GM19023 (cell line): ENCODE data around the gene ABHD16B.

Experiments
- ATAC-seq: cut with Tn5 transposase; IDR thresholded peaks from one replicate; pipeline ENCODE4 v1.9.1; 2021; ENCODE audit warnings: mild to moderate bottlenecking, moderate library complexity; ENCODE audit not compliant: unreplicated experiment

ABHD16B gene

GRCh38 chr20:63861365-63861934 is at the start of gene ABHD16B:
ABHD16B (plus strand) TSS chr20:63861498; CDS start chr20:63861541, 43 bp downstream.
- ATAC-seq = no peak

DNA sequence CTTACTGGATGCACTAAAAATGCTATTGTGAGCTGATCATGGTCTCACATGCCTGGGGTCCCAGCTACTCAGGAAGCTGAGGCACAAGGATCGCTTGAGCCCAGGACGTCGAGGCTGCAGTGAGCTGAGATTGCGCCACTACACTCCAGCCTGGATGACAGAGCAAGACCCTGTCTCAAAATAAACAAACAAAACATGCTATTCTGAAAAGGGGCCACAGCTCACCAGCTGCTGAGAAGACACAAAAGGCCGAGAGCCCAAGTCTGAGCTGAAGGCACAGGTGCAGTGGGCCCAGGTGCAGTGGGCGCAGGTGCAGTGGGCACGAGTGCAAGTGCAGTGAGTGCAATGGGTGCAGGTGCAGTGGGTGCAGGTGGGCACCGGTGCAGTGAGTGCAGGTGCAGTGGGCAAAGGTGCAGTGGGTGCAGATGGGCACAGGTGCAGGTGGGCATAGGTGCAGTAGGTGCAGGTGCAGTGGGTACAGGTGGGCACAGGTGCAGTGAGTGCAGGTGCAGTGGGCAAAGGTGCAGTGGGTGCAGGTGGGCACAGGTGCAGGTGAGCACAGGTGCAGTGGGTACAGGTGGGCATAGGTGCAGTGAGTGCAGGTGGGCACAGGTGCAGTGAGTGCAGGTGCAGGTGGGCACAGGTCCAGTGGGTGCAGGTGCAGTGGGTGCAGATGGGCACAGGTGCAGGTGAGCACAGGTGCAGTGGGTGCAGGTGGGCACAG is 46.2 kb upstream of the ABHD16B start:
- no peak for ATAC-seq

GRCh38 chr20:63815615-63816253 is 45.6 kb upstream of the ABHD16B start:
- ATAC-seq = no peak

- no peak for ATAC-seq
Observed at GRCh38 chr20:63819224-63819921, 41.9 kb upstream of the ABHD16B start.

DNA sequence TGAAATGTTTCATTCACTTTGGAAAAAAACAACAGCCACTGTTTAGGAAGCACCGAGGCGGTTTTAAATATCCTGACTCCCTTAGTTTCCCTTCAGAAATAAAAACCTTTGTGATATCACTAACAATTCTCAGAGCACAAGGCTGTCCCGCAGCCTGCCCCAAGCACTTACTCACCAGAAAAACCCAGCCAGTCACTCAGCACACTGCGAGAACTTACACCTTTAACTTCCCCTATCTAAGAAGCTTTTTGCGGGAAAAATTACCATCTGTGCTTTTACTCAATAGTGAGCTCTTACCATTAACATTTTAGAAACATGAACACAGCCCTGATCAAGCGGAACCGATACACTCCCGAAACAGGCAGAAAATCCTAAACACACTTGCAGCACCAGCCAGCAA is 39.5 kb upstream of the ABHD16B start:
- no peak for ATAC-seq

DNA sequence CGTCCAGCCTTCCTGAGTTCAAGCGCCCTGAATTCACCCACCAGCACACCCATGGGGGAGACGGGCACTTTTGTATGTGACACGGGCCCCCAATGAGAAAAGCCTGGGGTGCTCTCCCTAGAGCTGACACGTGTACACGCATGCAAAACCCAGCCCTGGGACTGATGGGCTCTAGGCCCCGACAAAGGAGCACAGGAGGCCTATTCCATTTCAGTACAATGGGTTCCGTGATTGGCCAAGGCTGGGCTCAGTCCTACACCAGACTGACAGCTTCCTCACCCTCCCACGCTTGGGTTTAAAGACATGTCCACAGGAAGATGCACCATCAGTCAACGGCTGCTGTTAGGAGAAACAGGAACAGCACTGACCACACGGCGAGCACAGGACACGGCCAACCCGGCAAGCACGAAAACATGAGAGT is 39.0 kb upstream of the ABHD16B start:
- ATAC-seq = no peak

GRCh38 chr20:63823691-63824311 is 37.5 kb upstream of the ABHD16B start:
- ATAC-seq = no peak

DNA sequence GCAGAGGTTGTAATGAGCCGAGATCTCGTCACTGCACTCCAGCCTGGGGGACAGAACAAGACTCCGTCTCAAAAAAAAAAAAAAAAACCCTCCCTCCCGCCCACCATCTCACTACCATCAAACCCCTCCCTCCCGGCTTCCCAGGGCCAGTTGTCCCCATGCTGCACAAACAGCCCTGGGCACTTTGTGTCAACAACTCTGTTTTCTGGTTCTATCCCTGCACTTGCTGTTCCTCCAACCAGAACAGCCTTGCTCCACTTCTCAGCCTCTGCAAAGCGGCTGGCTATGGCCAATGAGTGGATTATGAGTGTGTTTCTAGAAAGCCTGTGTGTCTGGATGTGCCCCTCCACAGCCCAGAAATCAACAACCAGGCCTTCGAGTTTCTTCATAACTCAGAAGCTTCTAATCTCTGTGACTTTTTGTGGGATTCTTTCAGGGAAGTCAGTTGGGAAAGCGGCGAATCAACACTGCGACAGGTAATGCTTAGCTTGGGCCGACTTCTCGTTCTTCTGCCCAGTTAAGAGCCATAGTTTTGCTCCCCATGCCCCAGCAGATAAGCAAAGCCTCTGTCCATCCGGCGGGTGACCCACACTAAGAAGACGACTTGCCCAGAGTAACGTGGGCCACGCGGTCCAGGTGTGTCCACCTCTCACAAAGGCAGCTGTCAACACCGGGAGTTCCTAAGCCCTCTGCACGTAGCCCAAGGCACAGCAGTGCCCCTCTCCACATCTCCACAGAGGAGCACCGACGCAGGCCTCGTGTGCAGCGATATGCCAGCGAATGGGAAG is 35.8 kb upstream of the ABHD16B start:
- ATAC-seq = no peak

DNA sequence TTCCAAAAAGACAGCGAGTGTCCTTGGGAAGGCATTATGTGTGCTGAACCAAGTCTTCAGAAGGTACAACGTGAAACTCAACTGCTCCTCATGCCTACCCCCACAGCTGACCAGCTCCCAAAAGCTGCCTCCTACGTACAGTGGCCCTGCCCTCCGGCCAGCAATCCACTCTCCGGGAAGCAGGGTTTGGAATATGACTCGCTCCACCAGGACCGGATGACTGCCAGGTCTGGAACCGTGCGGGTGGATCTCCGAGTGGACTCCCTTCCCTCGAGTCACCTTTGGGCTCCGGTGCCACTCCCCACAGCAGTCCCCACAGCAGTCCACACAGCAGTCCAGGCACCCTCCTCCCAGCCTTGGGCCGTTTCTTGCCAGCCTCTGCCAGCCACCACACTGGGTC is 34.5 kb upstream of the ABHD16B start:
- no peak for ATAC-seq

DNA sequence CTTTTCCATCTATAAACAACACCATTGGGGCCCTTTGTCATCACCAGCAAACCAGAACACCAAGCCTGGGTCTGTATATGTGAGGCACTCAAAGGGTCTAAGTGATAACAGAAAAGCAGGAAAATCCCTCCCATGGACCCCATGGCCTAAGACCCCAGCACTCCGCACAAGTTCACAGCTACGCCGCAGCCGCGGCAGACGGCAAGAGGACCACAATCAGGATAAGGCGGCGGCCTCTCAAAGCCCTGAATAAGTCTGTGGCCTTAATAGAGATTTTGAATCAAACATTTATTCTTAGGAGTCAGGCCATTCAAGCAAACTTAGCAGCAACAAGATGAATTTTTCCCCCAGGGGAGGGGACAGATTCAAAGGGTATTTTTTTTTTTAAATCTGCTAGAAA is 33.2 kb upstream of the ABHD16B start:
- no peak for ATAC-seq

DNA sequence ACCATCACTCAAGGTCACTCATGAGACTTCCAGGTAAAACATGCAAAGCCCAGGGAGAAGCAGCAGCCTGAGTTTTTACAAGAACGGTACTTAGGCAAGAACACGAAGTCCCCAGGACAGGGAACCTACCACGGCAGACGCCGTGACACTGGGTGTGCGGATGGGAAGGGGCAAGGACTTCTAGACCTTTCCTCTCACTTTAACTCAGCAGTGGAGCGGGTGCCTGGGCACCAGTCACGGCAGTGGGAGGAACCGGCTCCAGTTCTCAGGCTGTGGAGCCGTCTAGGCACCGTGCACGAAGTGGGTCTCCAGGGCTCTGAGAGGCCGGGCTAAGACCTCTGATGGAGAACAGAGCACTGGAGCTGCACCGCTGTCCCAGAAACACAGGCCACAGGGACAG is 32.8 kb upstream of the ABHD16B start:
- no peak for ATAC-seq

GRCh38 chr20:63828951-63829350 is 32.3 kb upstream of the ABHD16B start:
- ATAC-seq = no peak

DNA sequence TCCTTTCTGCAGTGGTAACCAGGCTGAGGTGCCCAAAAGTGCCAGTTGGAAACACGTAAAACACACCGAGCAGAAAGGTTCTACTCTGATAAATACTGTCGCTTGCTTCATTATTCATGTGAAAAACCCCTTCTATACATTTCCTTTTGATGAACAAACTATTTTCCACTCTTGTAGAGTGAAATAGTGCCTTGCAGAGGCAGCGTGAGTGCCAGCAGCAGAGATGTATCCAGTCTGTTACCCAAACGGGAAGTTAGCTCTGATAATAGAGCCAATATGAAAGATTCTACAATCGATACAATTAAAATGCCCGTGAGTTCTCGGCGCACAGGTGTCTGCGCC is 31.7 kb upstream of the ABHD16B start:
- ATAC-seq = no peak

DNA sequence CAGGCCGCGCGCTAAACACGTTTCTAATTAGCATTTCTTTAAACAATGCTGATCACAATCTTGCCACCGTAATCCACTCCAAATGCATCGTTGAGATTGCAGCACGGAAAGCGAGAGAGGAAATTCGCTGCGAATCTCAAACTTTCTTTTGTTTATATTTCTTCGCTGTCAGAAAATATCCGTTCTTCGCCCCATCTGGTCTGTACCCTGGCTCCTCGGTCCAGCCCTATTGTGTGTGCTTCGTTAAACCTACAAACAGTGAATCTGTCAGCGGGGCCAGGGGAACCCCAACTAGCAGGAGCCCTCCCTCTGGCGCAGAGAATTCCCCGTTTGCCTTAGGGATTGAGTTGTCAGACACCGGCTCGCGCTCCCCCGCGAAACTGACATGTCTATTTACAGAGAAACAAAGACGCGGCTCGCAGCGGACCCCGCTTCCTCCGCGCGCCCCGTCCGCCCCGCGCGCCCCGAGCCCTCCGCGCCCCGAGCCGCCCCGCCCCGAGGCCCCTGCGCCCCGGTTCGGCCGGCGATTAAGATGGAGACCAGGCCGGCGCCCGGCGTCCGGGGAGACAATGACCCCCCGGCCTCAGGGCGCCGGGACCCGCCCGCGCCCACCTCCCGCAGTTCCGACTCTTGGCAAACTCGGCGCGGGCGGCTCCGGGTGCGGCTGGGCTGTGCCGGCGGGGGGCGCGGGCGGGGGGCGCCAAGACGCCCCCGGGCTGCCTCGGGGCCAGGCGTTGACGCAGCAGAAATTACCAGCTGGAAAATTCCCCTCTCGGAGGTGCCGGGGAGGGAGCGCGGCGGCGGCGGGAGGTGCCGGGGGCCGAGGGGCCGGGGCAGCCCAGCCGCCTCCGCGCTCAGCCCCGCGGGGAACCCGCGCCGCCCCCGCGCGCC is 31.1 kb upstream of the ABHD16B start:
- no peak for ATAC-seq

GRCh38 chr20:63830841-63831588 is 30.3 kb upstream of the ABHD16B start, which contains the start of gene ZBTB46:
ZBTB46 (minus strand) TSS chr20:63831264; CDS start chr20:63790757, 40,507 bp downstream.
- ATAC-seq = no peak

- ATAC-seq = no peak
Observed at GRCh38 chr20:63831646-63831992, 29.7 kb upstream of the ABHD16B start.

GRCh38 chr20:63831993-63832686 is 29.2 kb upstream of the ABHD16B start:
- ATAC-seq = no peak

DNA sequence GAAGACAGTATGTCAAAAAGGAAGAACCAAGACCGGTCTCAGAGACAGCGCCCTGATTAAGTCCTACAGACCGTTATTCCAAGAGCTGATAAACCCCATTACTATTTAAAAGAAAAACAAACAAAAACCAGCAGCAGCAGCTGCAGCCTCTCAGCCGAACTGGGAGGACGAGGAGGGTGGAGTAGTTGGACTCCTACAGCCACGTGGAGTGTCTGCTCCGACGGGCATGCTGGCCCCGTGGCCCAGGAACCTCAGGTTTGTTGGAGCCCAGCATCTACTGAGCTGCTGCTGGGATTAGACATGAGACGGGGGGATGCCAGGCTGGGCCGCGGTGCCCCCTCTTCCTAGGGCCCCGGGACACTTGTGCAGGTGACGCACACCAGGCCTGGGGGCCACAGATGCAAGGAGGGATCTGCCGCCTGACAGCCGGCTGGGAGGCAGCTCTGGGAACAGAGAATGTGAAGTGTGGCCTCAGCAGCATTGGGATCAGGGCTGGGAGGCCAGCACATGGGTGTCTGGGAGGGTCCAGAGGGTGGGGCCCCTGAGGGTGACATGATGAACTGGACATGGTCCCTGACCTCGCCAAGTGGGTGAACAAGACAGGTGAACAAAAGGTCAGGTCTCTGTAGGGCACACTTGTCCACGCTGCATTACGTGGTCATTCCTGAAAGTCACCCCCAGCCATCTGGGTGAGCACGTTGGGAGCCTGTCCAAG is 27.4 kb upstream of the ABHD16B start:
- no peak for ATAC-seq
